Uterus (tissue), 4 donors: ENCODE data around the gene GLYATL1B. TPM values are rescaled to one million over a fixed set of nuclear protein-coding genes. Genes with fewer than 3 reads are reported as not detected.

Experiments
- DNase-seq, 2 donors: peaks; one replicate each; pipeline ENCODE4 v3.0.0-alpha.2; 2019 to 2020
- H3K27ac ChIP-seq, 2 donors: fragments of 200-600 bp; sonication (generic); 1 replicate in 1 of 2; 2 replicates in 1 of 2; pipeline ENCODE4 v1.5.1; 2016 to 2018
- H3K27me3 ChIP-seq, 2 donors: fragments of 200-600 bp; sonication (generic); one replicate each; pipeline ENCODE4 v1.5.1; 2018 to 2019; ENCODE audit warnings: control low read depth in 1 of 2
- H3K36me3 ChIP-seq, 2 donors: fragments of 200-600 bp; sonication (generic); one replicate each; pipeline ENCODE4 v1.5.1; 2019; ENCODE audit warnings: control low read depth in 1 of 2
- H3K4me1 ChIP-seq, 2 donors: fragments of 200-600 bp; sonication (generic); one replicate each; pipeline ENCODE4 v1.5.1; 2018 to 2019; ENCODE audit warnings: control low read depth in 1 of 2
- H3K4me3 ChIP-seq, 2 donors: fragments of 200-600 bp; sonication (generic); 1 replicate in 1 of 2; 2 replicates in 1 of 2; pipeline ENCODE4 v1.5.1; 2018 to 2019; ENCODE audit warnings: mild to moderate bottlenecking in 1 of 2
- H3K9me3 ChIP-seq, 2 donors: fragments of 200-600 bp; sonication (generic); one replicate each; pipeline ENCODE4 v1.5.1; 2019; ENCODE audit warnings: control low read depth in 1 of 2
- POLR2A ChIP-seq, 2 donors: fragments of 450-650 bp; IDR thresholded peaks; one replicate each; pipeline ENCODE4 v1.6.1; 2016; ENCODE audit warnings: antibody characterized with exemption in 2 of 2, mild to moderate bottlenecking in 1 of 2, moderate library complexity in 1 of 2
- intact Hi-C: fragments of 100-400 bp; cut with DNase I; formaldehyde crosslinking; loops from one replicate; pipeline ENCODE4 v1.15.1; 2023; ENCODE audit warnings: low total_unique reads
- total RNA-seq, 4 donors: library from RNA; depleted of rRNA in 3 of 4; stranded (reverse); fragments of >200 nt in 3 of 4; gene quantifications; one replicate each; pipeline versions ENCODE4 v1.1.0 to v1.2.4, GENCODE V29; 2014 to 2023
- TF ChIP-seq, protein P1 (sequence below), 4 experiments: fragments of 200-600 bp in 2 of 4; fragments of 450-650 bp in 2 of 4; sonication (generic) in 2 of 4; IDR thresholded peaks; one replicate each; pipeline ENCODE4 v1.5.1; 2016 to 2019; ENCODE audit warnings: antibody characterized with exemption in 4 of 4, mild to moderate bottlenecking in 2 of 4, moderate library complexity in 1 of 4
- donor health status: DM: yes; HTN: yes; CAD: no.

GLYATL1B gene
- total RNA-seq, 4 donors from 2014 or later, result not detected

DNA sequence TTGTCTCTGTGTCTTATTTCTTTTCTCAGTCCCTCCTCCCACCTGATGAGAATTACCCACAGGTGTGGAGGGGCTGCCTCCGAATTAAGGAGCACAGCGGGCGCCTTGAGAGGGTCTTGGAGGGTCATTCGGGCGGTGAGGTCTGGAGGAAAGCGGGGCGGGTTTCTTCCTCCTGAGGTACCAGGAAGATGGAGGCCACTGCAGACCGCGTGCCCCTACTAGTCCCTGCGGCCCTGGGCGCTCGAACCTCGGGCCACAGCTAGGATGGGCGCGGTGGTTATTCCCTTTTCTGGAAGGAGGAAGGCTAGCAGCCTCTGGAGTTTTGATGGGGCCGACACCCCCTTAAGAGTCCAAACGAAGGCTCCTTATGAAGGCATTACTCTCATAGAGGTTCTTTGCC, 51.1 kb downstream of the GLYATL1B start:
- TF ChIP-seq, protein P1, sequence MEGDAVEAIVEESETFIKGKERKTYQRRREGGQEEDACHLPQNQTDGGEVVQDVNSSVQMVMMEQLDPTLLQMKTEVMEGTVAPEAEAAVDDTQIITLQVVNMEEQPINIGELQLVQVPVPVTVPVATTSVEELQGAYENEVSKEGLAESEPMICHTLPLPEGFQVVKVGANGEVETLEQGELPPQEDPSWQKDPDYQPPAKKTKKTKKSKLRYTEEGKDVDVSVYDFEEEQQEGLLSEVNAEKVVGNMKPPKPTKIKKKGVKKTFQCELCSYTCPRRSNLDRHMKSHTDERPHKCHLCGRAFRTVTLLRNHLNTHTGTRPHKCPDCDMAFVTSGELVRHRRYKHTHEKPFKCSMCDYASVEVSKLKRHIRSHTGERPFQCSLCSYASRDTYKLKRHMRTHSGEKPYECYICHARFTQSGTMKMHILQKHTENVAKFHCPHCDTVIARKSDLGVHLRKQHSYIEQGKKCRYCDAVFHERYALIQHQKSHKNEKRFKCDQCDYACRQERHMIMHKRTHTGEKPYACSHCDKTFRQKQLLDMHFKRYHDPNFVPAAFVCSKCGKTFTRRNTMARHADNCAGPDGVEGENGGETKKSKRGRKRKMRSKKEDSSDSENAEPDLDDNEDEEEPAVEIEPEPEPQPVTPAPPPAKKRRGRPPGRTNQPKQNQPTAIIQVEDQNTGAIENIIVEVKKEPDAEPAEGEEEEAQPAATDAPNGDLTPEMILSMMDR (IDR thresholded peaks at IDR 0.05), result no peak
- no peak for TF ChIP-seq POLR2A (IDR thresholded peaks at IDR 0.05)
- Histone ChIP-seq H3K27me3 (no peaks in the 10 kb centered on the region), H3K4me1 (no peaks in the 10 kb centered on the region), H3K9me3 (no peaks in the 10 kb centered on the region), H3K36me3 (no peaks in the 10 kb centered on the region), H3K4me3 (no peak overlapping the region), H3K27ac (no peak overlapping the region)
- DNase-seq, result no peak
- intact Hi-C loops, result no loop called here

DNA sequence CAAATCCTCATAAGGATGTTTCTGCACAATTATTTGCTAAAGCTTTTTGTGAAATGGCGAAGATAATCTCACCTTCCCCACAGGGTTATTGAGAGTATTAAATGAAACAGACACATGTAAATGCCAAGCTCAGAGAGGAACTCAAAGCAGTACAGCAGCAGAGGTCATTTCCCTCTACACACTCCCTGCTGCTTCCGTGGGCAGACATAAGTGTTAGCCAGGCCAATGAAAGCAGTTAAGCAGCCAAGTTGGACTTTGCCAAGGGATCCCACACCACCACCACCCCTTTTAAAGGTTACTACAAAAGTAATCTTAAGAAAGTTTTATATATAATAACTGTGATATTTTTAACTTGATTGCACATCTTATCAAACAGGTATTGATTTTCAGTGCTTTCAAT, 52.5 kb downstream of the GLYATL1B start:
- Histone ChIP-seq H3K27ac (no peak overlapping the region), H3K36me3 (no peaks in the 10 kb centered on the region), H3K4me1 (no peaks in the 10 kb centered on the region), H3K4me3 (no peak overlapping the region), H3K9me3 (no peaks in the 10 kb centered on the region), H3K27me3 (no peaks in the 10 kb centered on the region)
- intact Hi-C loops, result no loop called here
- TF ChIP-seq, protein P1 (IDR thresholded peaks at IDR 0.05), result no peak
- TF ChIP-seq POLR2A (IDR thresholded peaks at IDR 0.05), result no peak
- DNase-seq, result no peak

DNA sequence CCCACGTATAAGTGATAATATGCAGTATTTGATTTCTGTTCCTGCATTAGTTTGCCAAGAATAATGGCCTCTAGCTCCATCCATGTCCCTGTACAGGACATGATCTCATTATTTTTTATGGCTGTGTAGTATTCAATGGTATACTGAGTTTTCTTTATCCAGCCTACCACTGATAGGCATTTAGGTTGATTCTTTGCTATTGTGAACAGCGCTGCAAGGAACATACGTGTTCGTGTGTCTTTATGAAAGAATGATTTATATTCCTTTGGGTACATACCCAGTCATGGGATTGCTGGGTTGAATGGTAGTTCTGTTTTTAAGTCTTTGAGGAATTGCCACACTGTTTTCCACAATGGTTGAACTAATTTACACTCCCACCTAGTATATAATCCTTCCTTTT, 55.1 kb downstream of the GLYATL1B start:
- TF ChIP-seq POLR2A (IDR thresholded peaks at IDR 0.05), result no peak
- TF ChIP-seq, protein P1 (IDR thresholded peaks at IDR 0.05), result no peak
- H3K36me3 ChIP-seq, result no peaks in the 10 kb centered on the region
- H3K27ac ChIP-seq, result no peak overlapping the region
- intact Hi-C loops, result loop anchor here (10.0 kb wide), 1 partner anchor 566 kb away; the partner anchor contains the start of genes LPXN and ZFP91
- DNase-seq, result no peak
- H3K27me3 ChIP-seq, result no peaks in the 10 kb centered on the region
- no peaks in the 10 kb centered on the region for H3K4me1 ChIP-seq
- no peaks in the 10 kb centered on the region for H3K9me3 ChIP-seq
- no peak overlapping the region for H3K4me3 ChIP-seq

DNA sequence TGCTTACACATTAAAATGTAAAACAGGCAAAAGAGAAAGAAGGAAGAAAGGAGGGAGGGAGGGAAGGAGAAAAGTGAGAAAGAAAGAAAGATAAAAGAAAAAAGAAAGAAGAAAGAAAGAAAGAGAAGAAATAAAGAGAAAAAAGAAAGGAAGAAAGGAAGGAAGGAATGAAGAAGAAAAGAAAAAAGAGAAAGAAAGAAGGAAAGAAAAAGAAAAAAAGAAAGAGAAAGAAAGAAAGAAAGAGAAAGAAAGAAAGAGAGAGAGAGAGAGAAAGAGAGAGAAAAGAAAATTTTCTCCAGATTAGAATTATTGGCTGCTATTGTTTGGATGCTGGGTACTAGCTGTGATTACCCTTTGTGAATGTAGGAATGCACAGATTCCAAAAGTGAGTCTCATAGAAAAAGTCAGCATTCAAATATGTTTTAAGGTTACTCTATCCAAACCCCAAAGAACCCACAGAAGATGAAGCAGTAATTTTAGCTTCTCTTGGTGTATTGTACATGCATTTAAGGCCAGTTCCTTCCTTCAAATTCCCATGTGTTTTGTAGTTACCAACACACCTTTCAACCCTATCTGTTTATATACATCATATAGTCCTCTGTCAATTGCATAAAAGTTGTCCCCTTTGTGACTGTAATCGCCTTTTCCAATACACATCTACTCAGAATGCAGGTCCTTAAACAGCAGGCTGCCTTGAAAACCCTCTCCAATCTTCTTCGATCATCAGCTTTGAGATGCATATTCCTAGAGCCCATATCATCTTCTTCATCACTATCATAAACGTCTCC, 55.8 kb downstream of the GLYATL1B start:
- TF ChIP-seq POLR2A (IDR thresholded peaks at IDR 0.05), result no peak
- TF ChIP-seq, protein P1 (IDR thresholded peaks at IDR 0.05), result no peak
- no peak for DNase-seq
- H3K4me1 ChIP-seq, result no peaks in the 10 kb centered on the region
- H3K27me3 ChIP-seq, result no peaks in the 10 kb centered on the region
- peak overlapping the region; percentile 84 to 95 for H3K4me3 ChIP-seq
- intact Hi-C loops, result loop anchor here (10.0 kb wide), 1 partner anchor 567 kb away; the partner anchor contains the start of genes LPXN and ZFP91
- H3K36me3 ChIP-seq, result no peaks in the 10 kb centered on the region
- peak overlapping the region; percentile 94 to 97 for H3K27ac ChIP-seq
- H3K9me3 ChIP-seq, result no peaks in the 10 kb centered on the region
